ENCODE data around the gene IFNLR1.

- TF ChIP-seq PATZ1 (CRISPR knock-in tag; IDR thresholded peaks at IDR 0.05; ENCODE audit: borderline replicate concordance), result no peak
- TF ChIP-seq ZFP30 (CRISPR knock-in tag; IDR thresholded peaks at IDR 0.05), result no peak
- TF ChIP-seq CREB5 (CRISPR knock-in tag; IDR thresholded peaks at IDR 0.05; ENCODE audit: low read depth), result no peak
- no peak for TF ChIP-seq ZC3H10 (CRISPR knock-in tag; IDR thresholded peaks at IDR 0.05)
- TF ChIP-seq RARB (CRISPR knock-in tag; IDR thresholded peaks at IDR 0.05), result no peak
- TF ChIP-seq TSHZ2 (CRISPR knock-in tag; IDR thresholded peaks at IDR 0.05), result no peak
- TF ChIP-seq ZFP3 (CRISPR knock-in tag; IDR thresholded peaks at IDR 0.05), result no peak
Observed at GRCh38 chr1:24159366-24159765, 27.7 kb downstream of the IFNLR1 start.

Measured in SK-N-SH treated with all-trans-retinoic acid at 6 μM for 48 hours (cell line).